HEK293 (cell line): ENCODE measurements around the gene SLC26A1.

Experiments
- CTCF ChIA-PET: fragments of 350-600 bp; formaldehyde crosslinking; extraction: SDS; loops from one replicate; lab custom pipeline; 2021; ENCODE audit warnings: antibody characterized with exemption; lab: Yijun Ruan, JAX
- POLR2A ChIA-PET: fragments of 300-600 bp; formaldehyde crosslinking; extraction: SDS; loops from one replicate; lab custom pipeline; 2020; ENCODE audit warnings: antibody characterized with exemption, inconsistent platforms; lab: Yijun Ruan, JAX
- H3K27ac ChIP-seq: fragments of 200-500 bp; sonication (Bioruptor generic); 2 replicates; pipeline ENCODE4 v1.5.1; 2014; ENCODE audit warnings: low read depth, low read length, control low read depth, inconsistent platforms; ENCODE audit errors: extremely low read depth
- H3K36me3 ChIP-seq, 2 experiments: fragments of 200-500 bp in 1 of 2; sonication (Bioruptor generic) in 1 of 2; 1 replicate in 1 of 2; 2 replicates in 1 of 2; pipeline ENCODE4 v1.5.1; 2014 to 2017; ENCODE audit warnings: inconsistent platforms in 2 of 2, low read length in 2 of 2; ENCODE audit not compliant: control insufficient read depth in 2 of 2, insufficient read depth in 1 of 2
- H3K4me1 ChIP-seq: fragments of 200-500 bp; sonication (Bioruptor generic); 2 replicates; pipeline ENCODE4 v1.5.1; 2014; ENCODE audit warnings: mild to moderate bottlenecking, low read length, inconsistent platforms; ENCODE audit not compliant: control insufficient read depth, insufficient read depth
- H3K4me3 ChIP-seq: 2 replicates; pipeline ENCODE4 v1.5.1; 2011; ENCODE audit warnings: low read depth, mild to moderate bottlenecking, control low read depth, low read length, moderate library complexity
- H3K9me3 ChIP-seq: fragments of 200-500 bp; sonication (Bioruptor generic); 2 replicates; pipeline ENCODE4 v1.5.1; 2014; ENCODE audit warnings: low read depth, low read length, inconsistent platforms; ENCODE audit not compliant: control insufficient read depth, insufficient read depth
- AEBP2 ChIP-seq: fragments of 450-650 bp; formaldehyde crosslinking; IDR thresholded peaks from 2 replicates; pipeline ENCODE4 v1.5.1; 2016; ENCODE audit warnings: missing biosample characterization, missing genetic modification characterization, borderline replicate concordance
- BCL11A ChIP-seq: fragments of 450-650 bp; formaldehyde crosslinking; IDR thresholded peaks from 2 replicates; pipeline ENCODE4 v1.5.1; 2016; ENCODE audit warnings: low read depth, missing biosample characterization, missing genetic modification characterization
- GLIS2 ChIP-seq: fragments of 450-650 bp; formaldehyde crosslinking; IDR thresholded peaks from 2 replicates; pipeline ENCODE4 v1.5.1; 2016; ENCODE audit warnings: missing biosample characterization, missing genetic modification characterization
- KLF1 ChIP-seq: fragments of 450-650 bp; formaldehyde crosslinking; IDR thresholded peaks from 2 replicates; pipeline ENCODE4 v1.5.1; 2016; ENCODE audit warnings: missing biosample characterization, missing genetic modification characterization
- KLF9 ChIP-seq: fragments of 450-650 bp; formaldehyde crosslinking; IDR thresholded peaks from 2 replicates; pipeline ENCODE4 v1.5.1; 2016; ENCODE audit warnings: missing biosample characterization, missing genetic modification characterization, low read depth
- PATZ1 ChIP-seq: fragments of 450-650 bp; formaldehyde crosslinking; IDR thresholded peaks from 2 replicates; pipeline ENCODE4 v1.5.1; 2016; ENCODE audit warnings: missing biosample characterization, missing genetic modification characterization
- ZIC2 ChIP-seq: fragments of 450-650 bp; formaldehyde crosslinking; IDR thresholded peaks from 2 replicates; pipeline ENCODE4 v1.5.1; 2016; ENCODE audit warnings: missing biosample characterization, missing genetic modification characterization
- ZNF121 ChIP-seq: fragments of 450-650 bp; formaldehyde crosslinking; IDR thresholded peaks from 2 replicates; pipeline ENCODE4 v1.5.1; 2016; ENCODE audit warnings: missing biosample characterization, missing genetic modification characterization
- ZNF174 ChIP-seq: fragments of 450-650 bp; formaldehyde crosslinking; IDR thresholded peaks from 2 replicates; pipeline ENCODE4 v1.5.0; 2017; ENCODE audit warnings: missing biosample characterization, mild to moderate bottlenecking, missing genetic modification characterization
- ZNF19 ChIP-seq: fragments of 450-650 bp; formaldehyde crosslinking; IDR thresholded peaks from 2 replicates; pipeline ENCODE4; 2016; ENCODE audit warnings: missing biosample characterization, missing genetic modification characterization, low read depth
- ZNF350 ChIP-seq: fragments of 450-650 bp; formaldehyde crosslinking; IDR thresholded peaks from 2 replicates; pipeline ENCODE4 v1.5.0; 2017; ENCODE audit warnings: missing biosample characterization, mild to moderate bottlenecking, missing genetic modification characterization
- ZNF398 ChIP-seq: fragments of 450-650 bp; formaldehyde crosslinking; IDR thresholded peaks from 2 replicates; pipeline ENCODE4 v1.5.1; 2017; ENCODE audit warnings: missing biosample characterization, missing genetic modification characterization
- ZNF518A ChIP-seq: fragments of 450-650 bp; formaldehyde crosslinking; conservative IDR thresholded peaks from 2 replicates; pipeline ENCODE4 v1.5.1; 2016; ENCODE audit warnings: low read depth, missing biosample characterization, missing genetic modification characterization
- ZNF585B ChIP-seq: fragments of 450-650 bp; formaldehyde crosslinking; IDR thresholded peaks from 2 replicates; pipeline ENCODE4 v1.5.1; 2016; ENCODE audit warnings: missing biosample characterization, missing genetic modification characterization
- ZNF626 ChIP-seq: fragments of 450-650 bp; sonication (Bioruptor Pico); formaldehyde crosslinking; IDR thresholded peaks from 2 replicates; pipeline ENCODE4 v1.5.1; 2018; ENCODE audit warnings: missing biosample characterization, missing genetic modification characterization, inconsistent platforms
- ZNF639 ChIP-seq: fragments of 450-650 bp; formaldehyde crosslinking; IDR thresholded peaks from 2 replicates; pipeline ENCODE4 v1.5.1; 2016; ENCODE audit warnings: missing biosample characterization, missing genetic modification characterization
- ZNF677 ChIP-seq: fragments of 450-650 bp; IDR thresholded peaks from 2 replicates; pipeline ENCODE4 v1.5.0; 2018; ENCODE audit warnings: missing biosample characterization, mild to moderate bottlenecking, missing genetic modification characterization, moderate library complexity
- ZSCAN30 ChIP-seq: fragments of 450-650 bp; IDR thresholded peaks from 2 replicates; pipeline ENCODE4 v1.5.1; 2018; ENCODE audit warnings: missing biosample characterization, mild to moderate bottlenecking, missing genetic modification characterization, moderate library complexity

The SLC26A1 gene

GRCh38 chr4:970046-970745, 23.0 kb downstream of the SLC26A1 start:
- ChIA-PET CTCF (no interaction called here), POLR2A (no interaction called here)
- Histone ChIP-seq H3K27ac (no peak overlapping the region), H3K36me3 (peaks cover 0 to 17% of the 10 kb centered on the region in 2 experiments; a peak in 1 of 3 replicates), H3K9me3 (no peaks in the 10 kb centered on the region), H3K4me3 (no peak overlapping the region), H3K4me1 (no peaks in the 10 kb centered on the region)
- TF ChIP-seq ZSCAN30 (tag by site-specific recombination) = no peak
- peak; percentile 28; the same call in 1 of the 2 replicates for TF ChIP-seq KLF9 (tag by site-specific recombination)
- no peak for TF ChIP-seq ZNF174 (tag by site-specific recombination)
- TF ChIP-seq KLF1 = peak; percentile 52; the same call in 1 of the 2 replicates

GRCh38 chr4:968621-969394, 24.4 kb downstream of the SLC26A1 start:
- H3K27ac ChIP-seq = no peak overlapping the region
- no peaks in the 10 kb centered on the region for H3K4me1 ChIP-seq
- no peaks in the 10 kb centered on the region for H3K9me3 ChIP-seq
- CTCF ChIA-PET = no interaction called here
- TF ChIP-seq ZNF350 (no peak), ZNF677 (tag by site-specific recombination) (no peak), BCL11A (tag by site-specific recombination) (no peak), ZNF121 (tag by site-specific recombination) (no peak), ZNF585B (tag by site-specific recombination) (no peak), ZNF639 (tag by site-specific recombination) (no peak), ZNF19 (tag by site-specific recombination) (no peak), PATZ1 (tag by site-specific recombination) (no peak), ZNF518A (tag by site-specific recombination) (no peak), ZNF398 (no peak), ZNF626 (tag by site-specific recombination) (no peak), AEBP2 (tag by site-specific recombination) (no peak), ZNF174 (tag by site-specific recombination) (no peak), ZIC2 (tag by site-specific recombination) (0 out of 2 replicates have a peak, but pooled peaks have one; percentile 6), GLIS2 (peak; percentile 51; the same call in 1 of the 2 replicates)
- TF ChIP-seq, all 188 proteins: peak for 2
- POLR2A ChIA-PET = no interaction called here
- peaks cover 0 to 29% of the 10 kb centered on the region in 2 experiments; a peak in 1 of 3 replicates for H3K36me3 ChIP-seq
- no peak overlapping the region for H3K4me3 ChIP-seq
